Measurements from ENCODE around the gene ASB1. TPM values are rescaled to one million over a fixed set of nuclear protein-coding genes. Genes with fewer than 3 reads are reported as not detected.

The ASB1 gene
- total and polyA plus RNA-seq, 2 of the 13 experiments (the other 11 are each of a cell fraction or from before 2014, with no cell fraction given), result 48.6 to 49.2 TPM

DNA sequence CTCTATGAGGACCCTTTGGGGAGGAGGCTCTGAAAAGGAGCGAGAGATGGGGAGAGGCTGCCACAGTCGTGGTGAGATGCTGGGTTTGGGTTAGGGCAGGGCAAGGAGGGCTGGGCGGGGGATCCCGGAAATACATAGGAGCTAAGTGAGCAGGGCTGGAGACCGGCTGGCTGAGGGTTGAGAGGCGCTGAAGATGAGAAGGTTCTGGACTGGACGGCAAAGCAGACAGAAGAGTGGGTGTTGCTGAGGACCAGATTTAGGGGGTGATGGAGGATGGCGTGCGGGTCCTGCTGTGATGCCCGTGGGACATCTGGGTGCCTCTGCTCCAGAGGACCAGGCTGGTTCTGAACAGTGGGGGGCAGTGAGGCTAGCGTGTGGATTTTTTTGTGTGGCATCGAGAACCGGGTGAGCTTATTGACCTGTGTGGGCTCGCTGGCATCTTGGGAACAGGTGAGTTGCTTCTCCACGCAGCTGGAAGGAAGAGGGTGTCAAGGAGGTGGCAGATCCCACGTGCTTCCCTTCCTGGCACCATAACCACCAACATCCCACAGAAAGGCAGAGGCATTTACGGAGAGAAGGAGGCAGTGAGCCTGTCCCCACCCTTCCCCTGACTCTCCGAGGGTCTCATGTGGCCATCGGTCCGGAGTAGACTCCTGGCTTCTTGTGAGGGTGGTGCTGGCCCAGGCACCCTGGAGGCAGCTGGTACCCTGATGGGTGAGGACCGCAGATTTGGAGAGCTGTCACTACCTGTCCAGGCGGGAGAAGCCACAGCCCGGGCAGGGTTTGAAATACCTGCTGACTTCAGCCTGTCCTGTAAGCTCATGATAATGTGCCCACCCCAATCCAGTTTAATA is 70.3 kb downstream of the ASB1 start (continued):
- TF ChIP-seq, protein P1, sequence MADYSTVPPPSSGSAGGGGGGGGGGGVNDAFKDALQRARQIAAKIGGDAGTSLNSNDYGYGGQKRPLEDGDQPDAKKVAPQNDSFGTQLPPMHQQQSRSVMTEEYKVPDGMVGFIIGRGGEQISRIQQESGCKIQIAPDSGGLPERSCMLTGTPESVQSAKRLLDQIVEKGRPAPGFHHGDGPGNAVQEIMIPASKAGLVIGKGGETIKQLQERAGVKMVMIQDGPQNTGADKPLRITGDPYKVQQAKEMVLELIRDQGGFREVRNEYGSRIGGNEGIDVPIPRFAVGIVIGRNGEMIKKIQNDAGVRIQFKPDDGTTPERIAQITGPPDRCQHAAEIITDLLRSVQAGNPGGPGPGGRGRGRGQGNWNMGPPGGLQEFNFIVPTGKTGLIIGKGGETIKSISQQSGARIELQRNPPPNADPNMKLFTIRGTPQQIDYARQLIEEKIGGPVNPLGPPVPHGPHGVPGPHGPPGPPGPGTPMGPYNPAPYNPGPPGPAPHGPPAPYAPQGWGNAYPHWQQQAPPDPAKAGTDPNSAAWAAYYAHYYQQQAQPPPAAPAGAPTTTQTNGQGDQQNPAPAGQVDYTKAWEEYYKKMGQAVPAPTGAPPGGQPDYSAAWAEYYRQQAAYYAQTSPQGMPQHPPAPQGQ (CRISPR knock-in tag; IDR thresholded peaks at IDR 0.05; ENCODE audit: borderline replicate concordance), result no peak
- TF ChIP-seq ZMYM3 (CRISPR knock-in tag; IDR thresholded peaks at IDR 0.05) (no peak), ZSCAN9 (CRISPR knock-in tag; IDR thresholded peaks at IDR 0.05; ENCODE audit: borderline replicate concordance) (no peak), BRCA1 (CRISPR knock-in tag; IDR thresholded peaks at IDR 0.05) (no peak), XBP1 (CRISPR knock-in tag; IDR thresholded peaks at IDR 0.05) (no peak)
- TF ChIP-seq, protein P2, sequence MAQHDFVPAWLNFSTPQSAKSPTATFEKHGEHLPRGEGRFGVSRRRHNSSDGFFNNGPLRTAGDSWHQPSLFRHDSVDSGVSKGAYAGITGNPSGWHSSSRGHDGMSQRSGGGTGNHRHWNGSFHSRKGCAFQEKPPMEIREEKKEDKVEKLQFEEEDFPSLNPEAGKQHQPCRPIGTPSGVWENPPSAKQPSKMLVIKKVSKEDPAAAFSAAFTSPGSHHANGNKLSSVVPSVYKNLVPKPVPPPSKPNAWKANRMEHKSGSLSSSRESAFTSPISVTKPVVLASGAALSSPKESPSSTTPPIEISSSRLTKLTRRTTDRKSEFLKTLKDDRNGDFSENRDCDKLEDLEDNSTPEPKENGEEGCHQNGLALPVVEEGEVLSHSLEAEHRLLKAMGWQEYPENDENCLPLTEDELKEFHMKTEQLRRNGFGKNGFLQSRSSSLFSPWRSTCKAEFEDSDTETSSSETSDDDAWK (CRISPR knock-in tag; IDR thresholded peaks at IDR 0.05), result no peak

DNA sequence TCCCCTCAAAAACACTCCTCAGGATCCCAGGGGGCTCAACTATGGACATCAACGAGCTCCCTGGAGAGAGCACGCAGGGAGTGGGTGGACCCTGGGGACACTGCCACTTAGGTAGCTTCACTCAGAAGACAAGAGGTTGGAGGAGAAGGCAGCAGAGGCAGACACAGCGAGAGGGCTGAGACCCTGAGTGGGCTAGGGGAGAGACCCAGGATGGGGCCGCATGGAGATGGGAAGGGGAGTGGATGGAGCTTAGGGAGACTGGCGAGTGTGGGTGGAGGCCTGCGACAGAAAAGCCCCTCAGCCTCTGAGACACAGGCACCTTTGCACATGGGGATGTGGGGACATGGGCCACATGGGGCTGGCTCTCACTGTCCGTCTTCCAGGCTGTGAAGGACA is 70.9 kb downstream of the ASB1 start:
- Histone ChIP-seq H3K9ac (ENCODE audit: insufficient read depth, low read depth, low read length) (no peak overlapping the region), H2AFZ (ENCODE audit: low read length) (no peak overlapping the region), H3K27ac (ENCODE audit: extremely low read length, insufficient read depth, low read length) (no peak overlapping the region), H3K79me2 (ENCODE audit: insufficient read depth, low read length) (no peaks in the 10 kb centered on the region), H4K20me1 (ENCODE audit: insufficient read depth, low read length) (no peaks in the 10 kb centered on the region), H3K4me3 (replicated peaks in 1 of 3; ENCODE audit: insufficient read depth in 1 of 3, low read depth in 2 of 3, low read length in 3 of 3) (no peak overlapping the region), H3K4me2 (ENCODE audit: low read depth, low read length) (no peak overlapping the region), H3K4me1 (ENCODE audit: insufficient read depth, low read length) (0 out of 2 replicates have a peak, but pooled peaks cover 8% of the 10 kb centered on the region), H3K9me3 (ENCODE audit: low read length) (no peaks in the 10 kb centered on the region), H3K36me3 (replicated peaks in 1 of 2; ENCODE audit: control insufficient read depth in 1 of 2, insufficient read depth in 2 of 2, low read length in 2 of 2) (no peaks in the 10 kb centered on the region), H3K27me3 (ENCODE audit: control insufficient read depth in 1 of 2, insufficient read depth in 2 of 2, low read length in 2 of 2) (no peaks in the 10 kb centered on the region)
- in situ Hi-C loops (cut with HindIII; ENCODE audit: extremely low pct_ligation_motif_present, low pct_unique_long_range_greater_than_20kb) (no loop called here), intact Hi-C loops (cut with micrococcal nuclease; ENCODE audit: unreplicated experiment) (no loop called here)
- POLR2A ChIA-PET, result interaction anchor here (1.4 kb wide), 1 partner anchor 13 kb away, joined by 3 read pairs; no protein-coding TSS in a partner anchor
- no TSS peak for BruUV-seq (replicated peaks)
- WGBS (ENCODE audit: low lambda C conversion rate), result 79% methylated on average over 7 of the region's 7 CpGs
- DNase-seq (ENCODE audit: low spot score), result no peak
- FAIRE-seq, result no peak
- CTCF ChIA-PET (ENCODE audit: low intra/inter-chr PET ratio, low total read pairs), result no interaction called here
- ATAC-seq, result no peak
- TF ChIP-seq PRPF4 (IDR thresholded peaks at IDR 0.05; ENCODE audit: low read depth, low read length, poor library complexity, severe bottlenecking) (no peak), KLF6 (CRISPR knock-in tag; IDR thresholded peaks at IDR 0.05) (no peak), SMARCE1 (IDR thresholded peaks at IDR 0.05; ENCODE audit: borderline replicate concordance) (no peak), STAT5B (CRISPR knock-in tag; IDR thresholded peaks at IDR 0.05) (no peak), ZSCAN9 (CRISPR knock-in tag; IDR thresholded peaks at IDR 0.05; ENCODE audit: borderline replicate concordance) (no peak), ASH2L (IDR thresholded peaks at IDR 0.05; ENCODE audit: insufficient read length, low read depth, low read length) (no peak), NPAS2 (CRISPR knock-in tag; IDR thresholded peaks at IDR 0.05; ENCODE audit: borderline replicate concordance) (no peak), AHR (CRISPR knock-in tag; IDR thresholded peaks at IDR 0.05) (no peak), HNF4G (IDR thresholded peaks at IDR 0.05; ENCODE audit: borderline replicate concordance, low read depth, low read length) (no peak), HNF4G (CRISPR knock-in tag; IDR thresholded peaks at IDR 0.05; ENCODE audit: borderline replicate concordance, low read depth) (no peak), JUND (CRISPR knock-in tag; IDR thresholded peaks at IDR 0.05) (no peak), SOX5 (CRISPR knock-in tag; IDR thresholded peaks at IDR 0.05; ENCODE audit: borderline replicate concordance) (no peak)
- TF ChIP-seq, protein P3, sequence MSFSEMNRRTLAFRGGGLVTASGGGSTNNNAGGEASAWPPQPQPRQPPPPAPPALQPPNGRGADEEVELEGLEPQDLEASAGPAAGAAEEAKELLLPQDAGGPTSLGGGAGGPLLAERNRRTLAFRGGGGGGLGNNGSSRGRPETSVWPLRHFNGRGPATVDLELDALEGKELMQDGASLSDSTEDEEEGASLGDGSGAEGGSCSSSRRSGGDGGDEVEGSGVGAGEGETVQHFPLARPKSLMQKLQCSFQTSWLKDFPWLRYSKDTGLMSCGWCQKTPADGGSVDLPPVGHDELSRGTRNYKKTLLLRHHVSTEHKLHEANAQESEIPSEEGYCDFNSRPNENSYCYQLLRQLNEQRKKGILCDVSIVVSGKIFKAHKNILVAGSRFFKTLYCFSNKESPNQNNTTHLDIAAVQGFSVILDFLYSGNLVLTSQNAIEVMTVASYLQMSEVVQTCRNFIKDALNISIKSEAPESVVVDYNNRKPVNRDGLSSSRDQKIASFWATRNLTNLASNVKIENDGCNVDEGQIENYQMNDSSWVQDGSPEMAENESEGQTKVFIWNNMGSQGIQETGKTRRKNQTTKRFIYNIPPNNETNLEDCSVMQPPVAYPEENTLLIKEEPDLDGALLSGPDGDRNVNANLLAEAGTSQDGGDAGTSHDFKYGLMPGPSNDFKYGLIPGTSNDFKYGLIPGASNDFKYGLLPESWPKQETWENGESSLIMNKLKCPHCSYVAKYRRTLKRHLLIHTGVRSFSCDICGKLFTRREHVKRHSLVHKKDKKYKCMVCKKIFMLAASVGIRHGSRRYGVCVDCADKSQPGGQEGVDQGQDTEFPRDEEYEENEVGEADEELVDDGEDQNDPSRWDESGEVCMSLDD (CRISPR knock-in tag; IDR thresholded peaks at IDR 0.05; ENCODE audit: borderline replicate concordance), result no peak

All from HepG2 (cell line).